GM21515 (cell line): ENCODE measurements around the gene MUC2.

Source experiments
- ATAC-seq: cut with Tn5 transposase; IDR thresholded peaks from one replicate; pipeline ENCODE4 v1.9.1; 2021; ENCODE audit not compliant: unreplicated experiment

Gene MUC2

GRCh38 chr11:1036303-1036923, 38.3 kb upstream of the MUC2 start, which contains the start of gene MUC6:
MUC6 (minus strand) TSS chr11:1036718; CDS start chr11:1036655, 63 bp downstream.
- no peak for ATAC-seq

- ATAC-seq, result no peak
These were observed 37.7 kb upstream of the MUC2 start for GRCh38 chr11:1036931-1037330.

- ATAC-seq, result no peak
These were observed 37.1 kb upstream of the MUC2 start for GRCh38 chr11:1037506-1038055.

- ATAC-seq, result no peak
These were observed 36.3 kb upstream of the MUC2 start for GRCh38 chr11:1038361-1038760.

GRCh38 chr11:1038921-1039320, 35.8 kb upstream of the MUC2 start:
- ATAC-seq, result no peak

- ATAC-seq, result no peak
These were observed 34.9 kb upstream of the MUC2 start for GRCh38 chr11:1039481-1040427.

GRCh38 chr11:1040428-1041148, 34.1 kb upstream of the MUC2 start:
- no peak for ATAC-seq

GRCh38 chr11:1041149-1041467, 33.6 kb upstream of the MUC2 start:
- no peak for ATAC-seq

GRCh38 chr11:1041471-1041870, 33.2 kb upstream of the MUC2 start:
- no peak for ATAC-seq

GRCh38 chr11:1041936-1042608, 32.6 kb upstream of the MUC2 start:
- ATAC-seq, result no peak

- ATAC-seq, result no peak
These were observed 31.8 kb upstream of the MUC2 start for GRCh38 chr11:1042626-1043562.

- ATAC-seq, result no peak
These were observed 31.0 kb upstream of the MUC2 start for GRCh38 chr11:1043563-1044096.

GRCh38 chr11:1044160-1044559, 30.5 kb upstream of the MUC2 start:
- ATAC-seq, result no peak

- ATAC-seq, result no peak
These were observed 27.0 kb upstream of the MUC2 start for GRCh38 chr11:1047595-1048156.

- ATAC-seq, result no peak
These were observed 26.2 kb upstream of the MUC2 start for GRCh38 chr11:1048375-1049070.

GRCh38 chr11:1049071-1049405, 25.6 kb upstream of the MUC2 start:
- ATAC-seq, result no peak

GRCh38 chr11:1049431-1049891, 25.2 kb upstream of the MUC2 start:
- ATAC-seq, result no peak

GRCh38 chr11:1049911-1050580, 24.6 kb upstream of the MUC2 start:
- no peak for ATAC-seq
